Islet precursor cell (in vitro differentiated cells): ENCODE data around the gene BCL6B.

Source experiments
- DNase-seq: peaks from one replicate; pipeline ENCODE4 v3.0.0-alpha.2; 2018

The BCL6B gene

DNA sequence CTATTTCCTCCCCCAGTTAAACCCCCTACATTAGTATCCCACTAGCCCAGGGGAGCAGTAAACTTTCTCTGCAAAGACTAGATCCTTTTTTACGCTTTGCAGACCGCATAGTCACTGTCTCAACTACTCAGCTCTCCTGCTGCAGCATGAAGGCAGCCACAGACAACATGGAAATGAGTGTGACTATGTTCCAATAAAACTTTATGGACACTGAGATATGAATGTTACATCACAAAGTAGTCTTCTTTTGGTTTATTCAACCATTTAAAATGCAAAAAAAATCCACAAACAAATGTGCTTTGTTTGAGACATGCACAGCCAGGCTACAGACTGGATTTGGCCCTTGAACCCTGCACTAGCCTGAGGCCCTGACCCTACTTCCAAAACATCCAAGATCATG is 12.3 kb upstream of the BCL6B start:
- no peak for DNase-seq

- DNase-seq = no peak
Measured at GRCh38 chr17:7011415-7011814, 11.4 kb upstream of the BCL6B start.

- no peak for DNase-seq
Measured at GRCh38 chr17:7011942-7012254, 11.0 kb upstream of the BCL6B start.

- peak; percentile 99 for DNase-seq
Measured at GRCh38 chr17:7014261-7014994, 8.4 kb upstream of the BCL6B start.

DNA sequence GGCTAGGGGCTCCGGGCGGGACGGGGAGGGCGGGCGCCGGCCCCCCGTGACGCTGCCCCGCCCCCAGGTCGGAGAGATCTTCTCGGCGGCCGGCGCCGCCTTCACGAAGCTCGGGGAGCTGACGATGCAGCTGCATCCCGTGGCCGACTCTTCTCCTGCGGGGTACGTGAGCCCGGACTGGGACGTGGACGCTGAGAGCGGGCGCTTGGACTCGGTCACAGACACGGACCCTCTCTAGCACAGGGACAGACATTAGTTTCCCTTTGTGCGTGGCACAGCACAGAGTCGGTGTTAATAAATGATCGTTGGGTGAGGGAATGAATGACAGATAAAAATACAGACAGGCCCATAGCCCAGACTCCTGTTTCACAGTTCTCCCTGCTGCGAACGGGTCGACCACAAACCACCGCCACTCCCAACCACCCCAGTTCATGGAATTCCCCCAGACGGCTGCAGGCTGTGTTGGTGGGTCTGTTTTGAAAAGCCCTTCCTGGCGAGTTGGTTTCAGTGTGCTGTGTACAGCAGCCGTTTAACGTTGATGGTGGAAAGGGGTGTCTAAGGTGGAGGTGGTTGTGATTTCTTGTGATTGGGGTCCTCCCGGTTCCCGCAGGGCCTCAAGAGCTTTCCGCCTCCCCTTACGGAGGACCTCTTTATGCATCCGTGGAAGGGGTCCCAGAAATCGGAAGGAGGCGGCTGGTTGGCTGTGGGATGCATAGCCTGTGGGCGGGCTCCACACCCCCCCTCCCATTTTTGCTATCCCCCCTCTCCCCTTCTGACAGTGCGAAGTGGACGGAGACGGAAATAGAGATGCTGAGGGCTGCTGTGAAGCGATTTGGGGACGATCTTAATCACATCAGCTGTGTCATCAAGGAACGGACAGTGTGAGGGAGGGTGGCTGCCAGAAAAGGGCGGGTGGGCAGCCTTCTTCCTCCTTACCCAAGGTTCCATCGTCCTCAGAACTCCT is 7.6 kb upstream of the BCL6B start:
- peak; percentile 83 for DNase-seq

DNA sequence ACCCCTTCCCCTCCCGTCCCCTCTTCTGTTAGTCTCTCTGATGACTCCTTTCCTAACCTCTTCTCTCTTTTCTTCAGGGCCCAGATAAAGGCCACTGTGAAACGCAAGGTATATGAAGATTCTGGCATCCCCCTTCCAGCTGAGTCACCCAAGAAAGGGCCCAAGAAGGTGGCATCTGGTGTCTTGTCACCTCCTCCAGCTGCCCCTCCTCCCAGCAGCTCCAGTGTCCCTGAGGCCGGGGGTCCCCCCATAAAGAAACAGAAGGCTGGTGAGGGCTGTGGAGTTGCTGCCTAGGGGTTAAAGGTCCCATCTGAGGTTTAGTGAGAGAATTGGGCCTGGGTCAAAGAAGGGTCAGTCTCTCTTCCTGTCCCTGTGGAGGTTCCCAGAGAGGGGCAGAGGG is 6.4 kb upstream of the BCL6B start:
- DNase-seq = no peak

DNA sequence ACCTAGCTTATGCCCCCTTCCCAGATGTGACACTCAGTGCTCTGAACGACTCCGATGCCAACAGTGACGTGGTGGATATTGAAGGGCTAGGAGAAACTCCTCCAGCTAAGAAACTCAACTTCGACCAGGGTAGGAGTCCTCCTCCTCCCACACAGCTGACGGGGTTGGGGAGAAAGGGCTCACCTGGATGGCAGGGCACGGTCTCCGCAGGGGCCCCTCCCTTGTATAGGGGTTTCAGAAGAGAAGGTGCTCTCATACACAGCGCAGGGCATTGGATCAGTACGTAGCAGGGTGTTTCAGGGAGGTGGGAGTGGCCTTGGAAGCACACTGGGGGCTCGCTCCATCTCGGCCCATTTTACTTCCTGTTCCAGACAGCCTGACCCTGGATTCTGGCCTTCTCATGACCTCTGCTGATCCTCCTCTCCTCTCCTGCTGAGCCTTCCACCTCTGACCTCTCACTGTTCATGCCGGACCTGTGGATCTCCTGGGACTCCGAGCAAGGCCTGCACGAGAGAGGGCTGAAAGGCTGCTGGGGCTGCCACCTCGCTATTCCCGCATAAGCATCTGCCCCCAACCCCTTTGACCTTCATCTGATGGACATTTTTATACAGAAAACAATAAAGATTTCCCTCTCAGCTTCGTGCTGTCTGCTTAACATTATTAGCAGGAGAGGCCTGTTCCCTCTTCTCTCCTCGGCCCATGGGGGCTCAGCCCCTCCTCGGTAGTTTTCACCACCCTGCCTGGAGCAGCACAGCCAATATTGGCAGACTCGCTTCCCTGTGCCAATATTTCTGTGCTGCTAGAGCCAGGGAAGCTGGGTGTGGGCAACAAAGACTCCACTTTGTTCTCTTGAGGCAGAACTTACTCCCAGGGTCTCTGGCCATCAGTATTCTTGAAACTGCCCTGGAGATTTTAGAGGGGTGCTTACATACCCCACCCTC is 5.7 kb upstream of the BCL6B start:
- DNase-seq = no peak

GRCh38 chr17:7017827-7018200 is 5.0 kb upstream of the BCL6B start:
- DNase-seq = no peak

DNA sequence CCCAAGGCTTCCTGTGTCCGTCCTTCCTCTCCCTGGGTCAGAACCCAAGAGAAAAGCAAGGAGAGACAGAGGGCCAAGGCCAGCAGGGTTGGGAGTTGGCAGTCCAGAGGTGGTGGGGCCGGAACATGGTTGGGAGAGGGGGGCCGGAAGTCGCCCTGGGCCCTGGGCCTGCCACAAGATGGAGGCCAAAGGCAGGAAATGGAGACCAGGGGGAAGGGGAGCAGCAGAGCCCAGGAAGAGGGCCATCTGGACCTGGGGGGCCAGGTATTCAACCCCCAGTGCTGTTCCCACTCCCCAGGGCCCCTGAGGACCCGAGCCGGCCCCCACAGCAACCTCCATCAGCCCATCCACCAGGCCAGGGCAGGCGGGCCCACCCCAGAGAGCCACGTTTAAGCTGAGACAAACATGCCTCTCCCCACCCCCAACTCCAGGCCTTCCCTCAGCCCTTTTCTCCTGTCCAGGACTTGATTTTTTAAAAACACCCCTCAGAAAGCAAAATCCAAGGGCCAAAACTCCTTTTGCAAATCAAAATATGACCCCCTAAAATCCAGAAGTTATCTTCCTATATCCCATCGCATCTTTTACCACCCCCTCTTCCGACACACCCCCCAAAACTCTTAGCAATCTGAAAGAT is 4.4 kb upstream of the BCL6B start:
- DNase-seq = no peak

- DNase-seq = no peak
Measured at GRCh38 chr17:7019367-7019766, 3.5 kb upstream of the BCL6B start.

DNA sequence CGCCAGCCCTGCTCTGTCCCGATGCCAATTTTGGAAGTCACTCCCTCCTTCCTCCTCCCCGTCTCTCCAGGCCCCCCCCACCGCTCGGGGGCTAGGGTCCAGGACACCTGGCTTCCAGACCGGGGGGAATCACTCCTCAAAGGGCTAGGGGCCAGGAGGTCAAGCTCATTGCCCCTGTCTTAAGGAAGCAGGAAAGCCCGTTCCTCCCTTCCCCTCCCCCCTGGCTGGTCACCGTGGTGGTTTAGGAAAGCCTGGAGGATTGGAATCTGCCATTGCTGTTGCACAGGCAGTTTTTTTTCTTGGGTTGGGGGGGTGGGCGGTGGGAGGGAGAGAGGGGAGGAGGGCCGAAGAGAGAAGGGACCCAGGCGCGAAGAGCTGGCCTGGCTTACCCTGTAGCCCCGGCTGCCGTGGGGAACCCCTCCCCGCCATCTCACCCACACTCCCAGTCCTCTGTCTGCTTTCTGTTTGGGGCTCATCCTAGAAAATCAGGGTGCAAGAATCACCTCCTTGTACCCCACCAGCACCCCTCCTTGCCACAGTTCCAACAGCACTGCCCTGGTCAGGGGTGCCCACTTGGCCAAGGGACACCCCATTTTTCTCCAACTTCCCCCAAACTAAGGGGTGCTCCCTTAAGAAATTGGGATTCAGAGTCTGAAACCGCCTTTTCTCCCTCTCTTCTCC is 2.9 kb upstream of the BCL6B start:
- DNase-seq = peak; percentile 90

- no peak for DNase-seq
Measured at GRCh38 chr17:7020894-7021664, 1.8 kb upstream of the BCL6B start.

- peak; percentile 85 for DNase-seq
Measured at GRCh38 chr17:7021993-7022778, 664 bp upstream of the BCL6B start.

DNA sequence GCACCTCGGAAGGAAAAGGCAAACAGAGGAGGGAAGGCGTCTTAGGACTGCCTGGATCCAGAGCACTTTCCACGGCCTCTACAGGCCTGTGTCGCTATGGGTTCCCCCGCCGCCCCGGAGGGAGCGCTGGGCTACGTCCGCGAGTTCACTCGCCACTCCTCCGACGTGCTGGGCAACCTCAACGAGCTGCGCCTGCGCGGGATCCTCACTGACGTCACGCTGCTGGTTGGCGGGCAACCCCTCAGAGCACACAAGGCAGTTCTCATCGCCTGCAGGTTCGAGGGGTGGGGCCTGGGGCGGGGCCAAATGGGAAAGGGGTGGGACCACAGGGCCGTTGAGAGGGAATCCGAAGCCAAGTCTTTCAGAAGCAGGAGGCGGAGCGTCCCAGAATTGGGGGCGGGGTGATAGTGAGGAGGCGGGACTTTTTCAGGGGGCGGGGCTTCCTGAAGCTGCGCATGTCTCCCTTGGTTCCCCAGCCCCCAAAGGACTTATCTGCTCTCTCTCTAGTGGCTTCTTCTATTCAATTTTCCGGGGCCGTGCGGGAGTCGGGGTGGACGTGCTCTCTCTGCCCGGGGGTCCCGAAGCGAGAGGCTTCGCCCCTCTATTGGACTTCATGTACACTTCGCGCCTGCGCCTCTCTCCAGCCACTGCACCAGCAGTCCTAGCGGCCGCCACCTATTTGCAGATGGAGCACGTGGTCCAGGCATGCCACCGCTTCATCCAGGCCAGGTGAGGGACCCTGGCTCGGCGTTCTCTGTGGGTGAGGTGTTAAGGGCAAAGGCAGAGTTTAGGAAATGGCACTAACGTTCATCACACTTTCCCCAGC is 939 bp downstream of the BCL6B start:
- DNase-seq = peak; percentile 98

GRCh38 chr17:7024402-7024785 is 1.5 kb downstream of the BCL6B start:
- peak; percentile 55 for DNase-seq

DNA sequence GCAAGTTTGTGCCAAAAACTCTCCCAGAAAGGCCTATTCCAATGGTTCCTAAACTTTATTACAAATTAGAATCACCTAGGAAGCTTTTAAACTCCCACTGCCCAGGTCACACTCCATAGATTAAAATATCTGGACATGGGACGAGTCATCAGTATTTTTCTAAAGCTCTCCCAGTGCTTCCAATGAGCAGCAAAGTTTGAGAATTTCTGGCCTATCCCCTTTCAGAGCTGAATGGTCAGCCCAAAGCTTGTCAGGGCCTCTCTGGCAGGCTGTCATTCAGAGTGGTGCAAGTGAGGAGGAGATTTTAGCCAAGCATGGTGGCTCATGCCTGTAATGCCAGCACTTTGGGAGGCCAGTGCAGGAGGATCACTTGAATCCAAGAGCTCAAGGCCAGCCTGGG is 2.4 kb downstream of the BCL6B start:
- no peak for DNase-seq

GRCh38 chr17:7026471-7027115 is 3.7 kb downstream of the BCL6B start:
- peak; percentile 53 for DNase-seq

DNA sequence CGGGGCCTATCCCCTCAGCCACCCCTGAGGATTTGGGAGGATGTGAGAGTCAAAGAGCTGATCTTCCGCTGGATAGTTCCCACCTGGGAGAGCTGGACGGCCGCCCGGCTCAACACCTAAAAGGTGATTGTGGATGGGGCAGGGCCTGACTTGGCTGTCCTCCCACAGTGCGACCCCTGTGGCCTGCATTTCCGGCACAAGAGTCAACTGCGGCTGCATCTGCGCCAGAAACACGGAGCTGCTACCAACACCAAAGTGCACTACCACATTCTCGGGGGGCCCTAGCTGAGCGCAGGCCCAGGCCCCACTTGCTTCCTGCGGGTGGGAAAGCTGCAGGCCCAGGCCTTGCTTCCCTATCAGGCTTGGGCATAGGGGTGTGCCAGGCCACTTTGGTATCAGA is 4.5 kb downstream of the BCL6B start:
- peak; percentile 49 for DNase-seq

DNA sequence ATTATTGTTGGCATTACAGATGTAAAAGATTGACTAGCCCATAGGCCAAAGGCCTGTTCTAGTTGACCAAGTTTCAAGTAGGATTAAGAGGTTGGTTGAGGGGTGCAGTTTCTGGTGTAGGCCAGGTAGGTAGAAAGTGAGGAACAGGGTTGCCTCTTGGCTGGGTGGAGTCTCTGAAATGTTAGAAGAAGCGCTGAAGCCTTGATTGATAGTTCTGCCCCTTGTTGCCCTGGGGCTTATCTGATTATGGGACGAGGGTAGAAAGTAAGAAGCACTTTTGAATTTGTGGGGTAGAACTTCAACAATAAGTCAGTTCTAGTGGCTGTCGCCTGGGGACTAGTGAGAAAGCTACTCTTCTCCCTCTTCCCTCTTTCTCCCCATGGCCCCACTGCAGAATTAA is 6.2 kb downstream of the BCL6B start:
- DNase-seq = no peak
